Stimulated activated CD8-positive, alpha-beta memory T cell treated with anti-CD3 and anti-CD28 coated beads, Interleukin-2, amount 100 ng/mL, for 48 hours (primary cell): ENCODE measurements around the gene MOG.
A peak's percentile ranks its signal among the peaks of the same experiment; 100 is the strongest.

Experiments
- DNase-seq, 2 donors: peaks; one replicate each; pipeline ENCODE4 v3.0.0-alpha.2; 2020; ENCODE audit warnings: low read depth in 2 of 2

The MOG gene

GRCh38 chr6:29676981-29677601 lies 20.2 kb downstream of the MOG start:
- no peak for DNase-seq

- DNase-seq, result no peak
Observed at GRCh38 chr6:29678114-29678513, 21.2 kb downstream of the MOG start.

GRCh38 chr6:29679962-29680361 lies 23.1 kb downstream of the MOG start:
- DNase-seq, result no peak

GRCh38 chr6:29680416-29680815 lies 23.5 kb downstream of the MOG start:
- DNase-seq, result no peak

GRCh38 chr6:29680904-29681303 lies 24.0 kb downstream of the MOG start, which contains the start of gene ZFP57:
Gene ZFP57, minus strand, starts transcription at chr6:29681152. Its CDS starts 4,149 bp downstream, at chr6:29677003.
- DNase-seq, result no peak

- DNase-seq, result no peak
Observed at GRCh38 chr6:29681811-29682210, 24.9 kb downstream of the MOG start.

GRCh38 chr6:29685718-29686326 lies 28.9 kb downstream of the MOG start:
- no peak for DNase-seq

DNA sequence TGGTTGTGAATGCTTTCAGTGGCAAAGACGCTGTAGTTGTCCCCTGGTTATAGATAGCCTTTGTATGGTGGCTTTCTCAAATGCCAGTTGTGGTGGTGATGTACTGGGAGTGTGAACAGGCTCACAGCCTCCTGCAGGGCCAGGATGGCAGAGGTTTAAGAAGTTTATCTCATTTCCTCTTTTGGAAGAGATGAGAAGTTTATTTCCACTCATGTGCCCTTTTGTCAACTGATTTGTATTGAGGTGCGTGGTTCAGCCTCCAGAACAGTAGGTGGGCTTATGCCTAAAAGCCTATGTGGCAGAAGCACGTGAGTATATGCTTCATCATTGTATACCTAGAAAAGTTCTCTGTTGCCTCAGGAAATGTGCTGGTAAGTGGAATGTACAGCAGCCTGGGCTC lies 37.7 kb downstream of the MOG start:
- no peak for DNase-seq

DNA sequence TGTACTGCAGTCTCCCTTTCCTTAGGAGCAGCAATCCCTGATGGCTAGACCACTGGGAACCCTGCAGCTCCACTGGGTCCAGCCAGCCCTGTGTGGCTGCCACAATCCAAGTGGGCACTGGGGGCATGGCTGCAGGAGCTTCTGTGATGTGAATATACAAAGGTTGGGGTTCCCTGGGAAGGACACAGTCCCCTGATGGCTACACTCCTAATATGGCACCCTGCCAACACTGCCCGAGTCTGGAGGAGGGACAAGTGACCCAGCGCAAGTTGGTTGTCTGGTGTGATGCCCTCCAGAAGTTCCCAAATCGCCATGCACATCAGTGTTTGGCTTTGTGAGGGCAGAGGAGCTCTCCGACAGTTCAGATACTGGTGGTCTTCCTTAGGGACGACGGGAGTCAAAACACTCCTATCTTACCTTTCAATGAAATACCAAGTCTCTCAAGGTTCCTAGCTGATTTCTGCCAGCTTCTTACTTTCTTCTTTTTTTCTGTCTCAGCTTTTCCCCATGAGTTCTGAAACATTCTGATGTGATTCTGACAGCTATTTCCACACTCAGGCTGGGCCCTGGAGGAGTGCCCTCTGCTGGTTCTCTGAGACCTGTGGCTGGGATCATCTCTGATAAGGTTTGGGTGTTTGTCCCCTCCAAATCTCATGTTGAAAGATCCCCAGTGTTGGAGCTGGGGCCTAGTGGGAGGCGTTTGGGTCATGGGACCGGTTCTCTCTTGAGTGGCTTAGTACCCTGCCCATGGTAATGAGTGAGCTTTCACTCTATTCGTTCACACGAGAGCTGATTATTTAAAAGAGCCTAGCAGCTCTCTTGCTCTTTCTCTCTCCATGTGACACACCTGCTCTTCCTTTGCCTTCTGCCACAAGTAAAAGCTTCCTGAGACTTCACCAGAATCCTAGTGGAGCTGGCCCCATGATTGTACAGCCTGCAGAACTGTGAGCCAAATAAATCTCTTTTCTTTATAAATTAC lies 39.5 kb downstream of the MOG start:
- no peak for DNase-seq

DNA sequence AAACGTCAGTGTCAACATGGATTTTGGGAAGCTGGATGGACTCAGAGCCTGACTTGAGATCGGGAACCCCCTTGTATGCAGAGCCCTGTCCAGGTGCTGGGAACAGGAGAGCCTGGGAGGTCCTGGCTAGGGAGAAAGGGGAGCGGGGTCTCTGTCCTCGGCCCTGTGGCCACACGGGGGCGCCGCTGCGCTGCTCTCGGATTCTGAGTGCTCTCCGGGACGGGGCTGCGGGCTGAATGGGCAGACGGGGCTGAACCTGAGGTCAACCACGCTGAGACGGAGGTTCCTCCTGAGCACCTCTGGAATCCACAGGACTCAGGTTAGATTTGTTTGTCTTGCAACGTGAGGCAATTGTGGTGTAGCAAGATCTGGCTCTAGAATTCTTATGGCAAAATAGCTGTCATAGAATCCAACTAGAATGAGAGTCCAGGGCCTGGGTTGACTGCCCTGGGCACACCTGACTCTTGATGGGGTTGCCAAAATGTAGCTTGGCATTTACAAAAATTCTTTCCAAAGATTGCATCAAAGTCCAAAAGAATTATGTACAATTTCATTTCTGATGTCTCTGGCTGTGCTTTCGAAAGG lies 45.7 kb downstream of the MOG start:
- DNase-seq, result peak; percentile 70 to 77

DNA sequence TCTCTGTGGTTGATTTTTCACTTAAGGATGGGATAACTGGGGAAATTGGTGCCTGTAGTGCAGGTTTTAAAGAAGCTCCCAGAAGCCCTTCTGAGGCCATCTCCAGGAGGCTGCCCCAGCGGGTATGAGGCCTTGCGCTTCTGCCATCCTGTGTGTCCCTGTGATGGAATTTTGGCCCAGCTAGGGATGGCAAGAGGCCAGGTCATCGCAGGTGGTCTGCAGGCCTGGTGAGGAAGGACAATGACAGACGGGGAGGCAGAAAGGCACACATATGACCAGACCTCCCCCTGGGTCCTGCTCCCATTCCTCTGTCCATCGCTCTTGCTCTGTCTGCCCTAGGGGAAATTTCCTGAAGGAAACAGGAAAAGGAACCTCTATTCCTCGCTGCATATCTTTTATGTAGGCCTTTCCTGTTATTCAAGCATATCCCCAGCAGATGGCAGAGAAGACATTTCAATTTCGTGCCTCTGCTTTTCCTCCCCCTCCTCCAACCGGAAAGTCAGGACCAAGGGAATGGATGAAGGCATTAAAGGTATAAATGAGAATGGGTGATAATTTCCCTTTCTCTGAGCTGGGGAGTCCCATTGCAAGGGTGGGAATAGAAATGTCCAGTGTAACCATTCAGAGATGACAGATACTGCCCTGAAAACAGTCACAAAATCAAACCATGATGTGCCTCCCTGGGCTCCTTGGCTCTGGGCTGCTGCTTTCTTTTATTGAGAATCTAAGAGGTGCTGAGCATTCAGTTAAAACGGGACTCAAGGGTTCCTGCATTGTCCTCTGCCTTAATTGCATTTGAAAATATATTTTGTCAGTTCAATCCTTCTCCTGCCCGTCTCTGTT lies 48.7 kb downstream of the MOG start:
- DNase-seq, result no peak

DNA sequence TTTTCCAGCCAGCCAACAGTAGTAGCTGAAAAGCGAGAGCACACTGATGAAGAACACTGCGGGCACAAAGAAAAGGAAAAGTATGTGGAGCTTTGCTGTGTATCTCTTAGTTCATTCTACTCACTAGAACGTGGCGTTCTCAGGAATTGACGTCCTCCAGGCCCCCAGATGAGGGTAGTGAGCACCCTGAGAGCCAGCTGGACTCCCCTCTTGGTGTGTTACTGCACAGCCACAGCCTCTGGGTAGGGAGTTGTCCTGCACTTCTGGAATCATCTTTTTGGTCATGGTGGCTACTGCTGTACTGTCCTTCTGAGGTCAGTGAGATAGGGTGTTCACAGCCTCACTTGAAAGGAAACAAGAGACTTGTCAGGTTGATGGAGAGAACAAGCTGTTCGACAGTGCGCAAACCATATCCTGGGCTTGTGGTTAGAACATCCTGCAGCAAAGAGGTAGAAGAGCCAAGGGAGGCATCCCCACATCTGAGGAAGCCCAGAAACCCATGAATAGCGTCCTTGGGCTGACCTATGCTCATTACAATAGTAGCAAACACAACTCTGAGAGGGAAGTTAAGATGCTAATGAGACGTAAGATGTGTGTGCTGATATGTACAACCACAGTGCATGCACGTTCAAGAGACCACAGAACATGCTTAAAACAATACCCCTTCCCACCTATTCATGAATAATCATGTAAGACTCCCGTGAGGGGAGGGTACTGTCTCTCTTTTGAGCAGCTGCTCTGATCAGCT lies 51.7 kb downstream of the MOG start:
- no peak for DNase-seq

DNA sequence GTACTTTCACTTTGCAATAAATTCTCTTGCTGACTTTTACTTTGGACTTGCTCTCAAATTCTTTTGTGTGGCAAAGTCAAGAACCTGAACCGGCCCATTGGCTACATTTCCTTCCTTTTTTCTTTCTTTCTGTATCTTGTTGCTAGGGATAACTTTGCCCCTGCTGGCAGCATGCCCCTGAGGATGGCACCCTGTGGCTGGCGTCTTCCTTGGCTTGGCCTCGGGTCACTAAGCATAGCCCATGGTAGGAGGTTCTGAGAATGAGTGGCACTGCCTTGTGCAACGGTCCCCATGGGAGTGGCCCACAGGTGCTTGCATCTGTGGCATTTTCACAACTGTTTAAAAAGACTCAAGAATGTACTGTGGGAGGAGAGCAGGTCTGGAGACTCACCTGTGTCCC lies 52.3 kb downstream of the MOG start:
- DNase-seq, result no peak

GRCh38 chr6:29710281-29710941 lies 53.5 kb downstream of the MOG start:
- DNase-seq, result no peak

DNA sequence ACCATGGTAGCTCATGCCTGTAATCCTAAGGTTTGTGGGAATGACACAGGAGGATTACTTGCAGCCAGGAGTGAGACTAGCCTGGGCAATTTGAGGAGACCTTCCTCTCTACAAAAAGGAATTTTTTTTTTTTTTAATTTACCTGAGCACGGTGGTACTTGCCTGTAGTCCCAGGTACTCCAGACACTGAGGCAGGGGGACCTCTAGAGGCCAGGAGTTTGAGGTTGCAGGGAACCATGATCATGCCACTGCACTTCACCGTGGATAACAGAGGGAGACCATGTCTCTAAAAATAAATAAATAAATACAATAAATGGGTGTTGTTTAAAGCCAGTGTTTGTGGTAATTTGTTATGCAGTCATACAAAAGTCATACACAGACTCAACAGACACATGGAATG lies 64.0 kb downstream of the MOG start:
- DNase-seq, result no peak
